OCI-LY7 (cell line): Measurements from ENCODE around the gene SC5D.

ENCODE experiments used
- CTCF ChIP-seq: fragments of 200-600 bp; sonication (generic); conservative IDR thresholded peaks from 2 replicates; pipeline ENCODE4 v1.5.1; 2014; ENCODE audit warnings: mild to moderate bottlenecking, antibody characterized with exemption, low read length, moderate library complexity, mixed read lengths
- EZH2phosphoT487 ChIP-seq: fragments of 200-600 bp; sonication (generic); IDR thresholded peaks from 2 replicates; pipeline ENCODE4 v1.6.1; 2018; ENCODE audit warnings: low read depth, borderline replicate concordance, mild to moderate bottlenecking, mixed run types, antibody characterized with exemption, low read length, moderate library complexity, mixed read lengths

GRCh38 chr11:121330614-121331435 is 38.3 kb downstream of the SC5D start:
- TF ChIP-seq CTCF (no peak), EZH2phosphoT487 (no peak)
